SK-N-MC (cell line): ENCODE results near the gene H3-3A.
A peak's percentile ranks its signal among the peaks of the same experiment; 100 is the strongest.

ENCODE experiments used
- DNase-seq: peaks from one replicate; pipeline ENCODE4 v3.0.0-alpha.2; 2011; ENCODE audit warnings: low read depth, low spot score
- H3K27ac ChIP-seq: fragments of 200-600 bp; sonication (generic); 2 replicates; pipeline ENCODE4 v1.5.1; 2016; ENCODE audit warnings: mixed run types
- H3K36me3 ChIP-seq: fragments of 200-600 bp; sonication (generic); 2 replicates; pipeline ENCODE4 v1.6.1; 2017; ENCODE audit warnings: antibody characterized with exemption, low read length, mixed read lengths; ENCODE audit not compliant: insufficient read depth
- H3K4me3 ChIP-seq: fragments of 200-600 bp; sonication (generic); 2 replicates; pipeline ENCODE4 v1.5.1; 2016
- H3K9ac ChIP-seq: fragments of 200-600 bp; sonication (generic); 2 replicates; pipeline ENCODE4 v1.8.0; 2017; ENCODE audit warnings: mixed run types, mixed read lengths; ENCODE audit not compliant: insufficient read length
- H3K9me3 ChIP-seq: fragments of 200-600 bp; sonication (generic); 2 replicates; pipeline ENCODE4 v1.6.1; 2017; ENCODE audit warnings: low read depth, mild to moderate bottlenecking, antibody characterized with exemption, low read length, moderate library complexity, mixed read lengths
- EZH2 ChIP-seq: fragments of 200-600 bp; sonication (generic); IDR thresholded peaks from one replicate; pipeline ENCODE4 v1.6.1; 2017; ENCODE audit warnings: antibody characterized with exemption
- FOXP2 ChIP-seq: optimal IDR thresholded peaks from 2 replicates; pipeline ENCODE3; 2011; ENCODE audit warnings: mild to moderate bottlenecking, moderate library complexity; ENCODE audit not compliant: insufficient read depth; ENCODE audit errors: extremely low read length, control extremely low read depth
- POLR2AphosphoS5 ChIP-seq: IDR thresholded peaks from 2 replicates; pipeline ENCODE4 v1.6.1; 2012; ENCODE audit warnings: mild to moderate bottlenecking, low read depth, low read length, borderline replicate concordance

Gene H3-3A

DNA sequence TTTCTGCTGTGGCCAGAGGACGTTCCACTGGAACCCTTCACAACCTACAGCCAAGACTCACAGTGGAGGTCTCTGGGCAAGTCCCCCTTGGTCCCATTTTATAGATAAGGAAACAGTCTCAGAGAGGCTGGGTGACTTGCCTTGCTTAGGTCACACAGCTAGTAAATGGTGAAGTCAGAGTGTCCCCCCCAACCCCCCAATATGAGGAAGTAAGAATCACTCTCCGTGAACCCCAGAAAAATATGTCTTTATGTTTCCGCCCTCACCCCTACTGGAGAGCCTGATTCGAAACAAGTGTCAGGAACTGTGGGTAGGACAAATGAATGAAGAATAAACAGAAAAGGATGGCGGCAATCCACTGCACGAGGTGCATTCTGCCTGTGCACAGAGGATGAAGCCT lies 56.7 kb downstream of the H3-3A start:
- Histone ChIP-seq H3K36me3 (no peaks in the 10 kb centered on the region), H3K9me3 (no peaks in the 10 kb centered on the region), H3K9ac (no peak overlapping the region), H3K4me3 (no peak overlapping the region), H3K27ac (no peak overlapping the region)
- no peak for DNase-seq
- TF ChIP-seq POLR2AphosphoS5, result no peak
- TF ChIP-seq EZH2, result no peak
- no peak for TF ChIP-seq FOXP2

DNA sequence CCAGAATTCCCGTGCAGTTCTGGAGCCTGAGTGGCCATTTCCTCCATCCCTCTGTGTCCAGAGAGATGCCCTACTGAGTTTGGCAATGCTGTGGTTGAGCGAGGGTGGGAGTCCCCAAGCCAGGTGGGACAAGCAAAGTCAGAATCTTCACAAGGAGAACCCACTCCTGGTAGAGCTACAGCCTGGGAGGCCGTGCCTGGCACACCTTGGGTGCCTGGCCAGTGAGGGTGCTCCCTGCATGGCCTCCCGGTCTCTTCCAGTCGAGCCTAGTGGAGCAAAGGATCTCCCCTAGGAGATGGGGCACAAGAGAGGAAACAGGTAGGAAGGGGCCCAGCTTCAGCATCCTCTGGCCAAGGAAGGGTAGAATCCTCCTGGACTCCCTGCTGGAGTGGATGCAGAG lies 57.9 kb downstream of the H3-3A start:
- Histone ChIP-seq H3K4me3 (no peak overlapping the region), H3K36me3 (no peaks in the 10 kb centered on the region), H3K27ac (no peak overlapping the region), H3K9ac (no peak overlapping the region), H3K9me3 (no peaks in the 10 kb centered on the region)
- TF ChIP-seq EZH2, result no peak
- no peak for TF ChIP-seq POLR2AphosphoS5
- no peak for TF ChIP-seq FOXP2
- no peak for DNase-seq

DNA sequence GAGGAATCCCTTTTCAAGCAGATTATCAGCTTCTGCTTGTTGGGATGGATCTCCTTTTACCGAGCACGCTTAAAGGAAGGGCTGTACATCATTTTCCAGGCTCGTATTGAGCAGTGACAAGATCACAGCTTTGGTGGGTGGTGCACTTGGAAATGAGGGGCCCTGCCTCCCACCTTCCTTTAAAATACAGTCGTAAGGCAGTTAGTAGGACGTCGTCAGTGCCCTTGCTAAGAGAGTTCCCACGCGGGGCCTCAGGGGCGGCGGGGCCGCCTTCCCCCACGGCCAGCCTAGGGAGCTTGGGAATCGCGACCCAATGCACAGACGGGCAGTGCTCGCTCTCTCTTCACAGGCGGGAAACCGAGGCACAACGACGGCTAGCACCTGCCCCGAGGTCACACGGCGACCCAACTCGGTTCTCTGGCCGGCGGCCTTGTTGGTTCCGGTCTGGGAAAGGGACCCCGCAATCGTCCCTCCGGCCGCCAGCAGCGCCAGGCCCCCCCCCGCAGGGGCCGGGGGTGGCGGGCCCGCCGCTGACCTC lies 58.6 kb downstream of the H3-3A start:
- no peak overlapping the region for H3K27ac ChIP-seq

More for the DNA sequence above, 58.6 kb downstream of the H3-3A start:
- DNase-seq, result no peak
- Histone ChIP-seq H3K36me3 (no peaks in the 10 kb centered on the region), H3K4me3 (peak overlapping the region; percentile 93), H3K9ac (no peak overlapping the region), H3K9me3 (no peaks in the 10 kb centered on the region)
- TF ChIP-seq EZH2 (no peak), POLR2AphosphoS5 (no peak), FOXP2 (no peak)
